Right lobe of liver (tissue), 6 donors: ENCODE data around the gene ASIC2. TPM values are rescaled to one million over a fixed set of nuclear protein-coding genes. Genes with fewer than 3 reads are reported as not detected.

Source experiments
- ATAC-seq, 4 donors: fragments of 200-7000 bp; cut with Tn5 transposase; one replicate each; pipeline ENCODE4 v1.9.1; 2020; ENCODE audit warnings: mild to moderate bottlenecking in 4 of 4, moderate library complexity in 4 of 4
- DNase-seq, 3 donors: peaks; one replicate each; pipeline ENCODE4 v3.0.0-alpha.2; 2020
- H3K27ac ChIP-seq, 3 donors: fragments of 200-600 bp; one replicate each; pipeline ENCODE4 v1.8.0; 2022
- H3K27me3 ChIP-seq, 2 donors: fragments of 200-600 bp; one replicate each; pipeline ENCODE4 v1.8.0; 2022
- H3K36me3 ChIP-seq, 4 donors: fragments of 200-600 bp; sonication (generic) in 1 of 4; one replicate each; pipeline versions ENCODE4 v1.5.1 to v1.8.0; 2017 to 2022; ENCODE audit warnings: control low read depth in 1 of 4
- H3K4me1 ChIP-seq, 4 donors: fragments of 200-600 bp; sonication (generic) in 1 of 4; one replicate each; pipeline versions ENCODE4 v1.5.1 to v1.8.0; 2017 to 2022; ENCODE audit warnings: control low read depth in 1 of 4
- H3K4me3 ChIP-seq, 3 donors: fragments of 200-600 bp; one replicate each; pipeline ENCODE4 v1.8.0; 2022
- H3K9me3 ChIP-seq, 4 donors: fragments of 200-600 bp; sonication (generic) in 1 of 4; one replicate each; pipeline versions ENCODE4 v1.5.1 to v1.8.0; 2017 to 2022; ENCODE audit warnings: control low read depth in 1 of 4
- CTCF ChIP-seq, 4 donors: fragments of 200-600 bp in 3 of 4; fragments of 450-650 bp in 1 of 4; IDR thresholded peaks; one replicate each; pipeline versions ENCODE4 v1.5.1 to v1.8.0; 2016 to 2022; ENCODE audit warnings: antibody characterized with exemption in 4 of 4, mild to moderate bottlenecking in 2 of 4
- POLR2A ChIP-seq: fragments of 450-650 bp; IDR thresholded peaks from one replicate; pipeline ENCODE4 v1.6.1; 2017; ENCODE audit warnings: antibody characterized with exemption, mild to moderate bottlenecking
- WGBS: methylation state at CpG from one replicate; pipeline ENCODE4 v1.1.6; 2018; ENCODE audit warnings: low coverage, low lambda C conversion rate; ENCODE audit not compliant: insufficient coverage; ENCODE audit errors: missing lambda C conversion rate; 5-methylcytosine and 5-hydroxymethylcytosine counted together
- intact Hi-C, 2 donors: fragments of 100-400 bp; cut with DNase I; formaldehyde crosslinking; loops; one replicate each; pipeline versions ENCODE4 v1.11.2 to v1.14.1; 2022
- total RNA-seq, 6 experiments: library from RNA; depleted of rRNA in 2 of 6; stranded (reverse); fragments of >200 nt in 2 of 6; fragmentation: NEBNext Ultra II Directional in 3 of 6; extraction: Animal tissue kit (Norgen Biotek cat#: 25700) in 3 of 6; gene quantifications; one replicate each; pipeline versions ENCODE4 v1.1.0 to v1.2.4, GENCODE V29; 2016 to 2023
- donor health status: DM: no; HTN: yes; CAD: no.
- donor health status: DM: no; HTN: no; CAD: no.
- donor health status: DM: no; HTN: no; CAD: no.
- donor health status: DM: no; HTN: yes; CAD: no.
- donor health status: DM: no; HTN: yes; CAD: no.

The ASIC2 gene
- total RNA-seq, 6 experiments from 2014 or later, result 0.11 to 0.31 (median 0.12) TPM; not detected in 3

- no peak overlapping the region for H3K4me3 ChIP-seq
- no peaks in the 10 kb centered on the region for H3K36me3 ChIP-seq
- TF ChIP-seq CTCF (IDR thresholded peaks at IDR 0.05), result peak; percentile 45 to 83 (median 68)
- TF ChIP-seq POLR2A, result no peak
- intact Hi-C loops, result no loop called here
- H3K27ac ChIP-seq, result no peak overlapping the region
- WGBS, result 25% methylated on average over 8 of the region's 11 CpGs
- no peaks in the 10 kb centered on the region for H3K4me1 ChIP-seq
- H3K27me3 ChIP-seq, result no peaks in the 10 kb centered on the region
- peak; percentile 34 to 70 (median 49) for ATAC-seq
- DNase-seq, result peak in 1 of 3 donors; percentile 56
- H3K9me3 ChIP-seq, result no peaks in the 10 kb centered on the region
Observed at GRCh38 chr17:33049781-33050414, 243.2 kb downstream of the ASIC2 start.

GRCh38 chr17:33046361-33047255, 246.5 kb downstream of the ASIC2 start:
- ATAC-seq (no peak), DNase-seq (no peak)
- no peak overlapping the region for H3K27ac ChIP-seq
- no peaks in the 10 kb centered on the region for H3K9me3 ChIP-seq
- H3K36me3 ChIP-seq, result no peaks in the 10 kb centered on the region
- intact Hi-C loops, result no loop called here
- no peaks in the 10 kb centered on the region for H3K27me3 ChIP-seq
- 51% methylated on average over 4 of the region's 10 CpGs for WGBS
- H3K4me1 ChIP-seq, result no peaks in the 10 kb centered on the region
- H3K4me3 ChIP-seq, result no peak overlapping the region
- no peak for TF ChIP-seq POLR2A
- TF ChIP-seq CTCF (IDR thresholded peaks at IDR 0.05), result no peak

- Histone ChIP-seq H3K4me3 (no peak overlapping the region), H3K9me3 (no peaks in the 10 kb centered on the region), H3K27me3 (no peaks in the 10 kb centered on the region), H3K36me3 (no peaks in the 10 kb centered on the region), H3K4me1 (no peaks in the 10 kb centered on the region), H3K27ac (no peak overlapping the region)
- 40% methylated on average over 2 of the region's 11 CpGs for WGBS
- intact Hi-C loops, result no loop called here
- DNase-seq (no peak), ATAC-seq (no peak)
- TF ChIP-seq CTCF (IDR thresholded peaks at IDR 0.05) (no peak), POLR2A (no peak)
Observed at GRCh38 chr17:33045216-33045615, 247.9 kb downstream of the ASIC2 start.

GRCh38 chr17:33044771-33045170, 248.3 kb downstream of the ASIC2 start:
- intact Hi-C loops, result no loop called here
- Histone ChIP-seq H3K4me3 (no peak overlapping the region), H3K27ac (no peak overlapping the region), H3K9me3 (no peaks in the 10 kb centered on the region), H3K27me3 (no peaks in the 10 kb centered on the region), H3K4me1 (no peaks in the 10 kb centered on the region), H3K36me3 (no peaks in the 10 kb centered on the region)
- DNase-seq (no peak), ATAC-seq (no peak)
- TF ChIP-seq CTCF (IDR thresholded peaks at IDR 0.05) (no peak), POLR2A (no peak)
- 26% methylated on average over 2 of the region's 3 CpGs for WGBS
